HG02938 (cell line): ENCODE results near the gene ITPR3.

Experiments
- ATAC-seq: cut with Tn5 transposase; IDR thresholded peaks from one replicate; pipeline ENCODE4 v1.9.1; 2021; ENCODE audit warnings: mild to moderate bottlenecking, moderate library complexity; ENCODE audit not compliant: unreplicated experiment

ITPR3 gene

GRCh38 chr6:33727932-33728331 lies 106.8 kb downstream of the ITPR3 start:
- ATAC-seq = no peak

GRCh38 chr6:33728438-33728837 lies 107.3 kb downstream of the ITPR3 start:
- no peak for ATAC-seq

GRCh38 chr6:33729059-33729458 lies 107.9 kb downstream of the ITPR3 start:
- ATAC-seq = no peak

- no peak for ATAC-seq
These were observed 109.5 kb downstream of the ITPR3 start for GRCh38 chr6:33730611-33731010.

GRCh38 chr6:33731035-33731434 lies 109.9 kb downstream of the ITPR3 start:
- no peak for ATAC-seq

GRCh38 chr6:33731751-33732282 lies 110.7 kb downstream of the ITPR3 start:
- no peak for ATAC-seq

GRCh38 chr6:33732385-33732784 lies 111.3 kb downstream of the ITPR3 start:
- no peak for ATAC-seq

- ATAC-seq = no peak
These were observed 111.9 kb downstream of the ITPR3 start for GRCh38 chr6:33732817-33733708.

- ATAC-seq = no peak
These were observed 112.5 kb downstream of the ITPR3 start for GRCh38 chr6:33733709-33734007.

GRCh38 chr6:33735216-33735615 lies 114.1 kb downstream of the ITPR3 start:
- ATAC-seq = no peak

GRCh38 chr6:33737267-33738026 lies 116.3 kb downstream of the ITPR3 start:
- no peak for ATAC-seq

GRCh38 chr6:33738153-33738552 lies 117.0 kb downstream of the ITPR3 start:
- no peak for ATAC-seq

GRCh38 chr6:33738879-33739278 lies 117.8 kb downstream of the ITPR3 start:
- no peak for ATAC-seq

GRCh38 chr6:33739571-33739970 lies 118.4 kb downstream of the ITPR3 start:
- ATAC-seq = no peak

GRCh38 chr6:33740204-33740608 lies 119.1 kb downstream of the ITPR3 start:
- ATAC-seq = no peak

- ATAC-seq = no peak
These were observed 119.7 kb downstream of the ITPR3 start for GRCh38 chr6:33740794-33741193.

GRCh38 chr6:33742092-33742491 lies 121.0 kb downstream of the ITPR3 start:
- ATAC-seq = no peak

- no peak for ATAC-seq
These were observed 121.7 kb downstream of the ITPR3 start for GRCh38 chr6:33742837-33743236.

- no peak for ATAC-seq
These were observed 123.1 kb downstream of the ITPR3 start for GRCh38 chr6:33744001-33744848.

GRCh38 chr6:33744895-33745546 lies 123.9 kb downstream of the ITPR3 start:
- ATAC-seq = no peak

GRCh38 chr6:33745548-33745947 lies 124.4 kb downstream of the ITPR3 start:
- no peak for ATAC-seq
